GM10847 (cell line): ENCODE measurements around the gene COQ8A.

ENCODE experiments used
- POLR2A ChIP-seq: IDR thresholded peaks from 2 replicates; pipeline ENCODE4 v1.6.1; 2011; ENCODE audit not compliant: insufficient read length; ENCODE audit errors: extremely low read depth

The COQ8A gene

GRCh38 chr1:226912587-226913176, 27.4 kb upstream of the COQ8A start:
- no peak for TF ChIP-seq POLR2A

- no peak for TF ChIP-seq POLR2A
Observed at GRCh38 chr1:226915672-226915995, 24.5 kb upstream of the COQ8A start.

DNA sequence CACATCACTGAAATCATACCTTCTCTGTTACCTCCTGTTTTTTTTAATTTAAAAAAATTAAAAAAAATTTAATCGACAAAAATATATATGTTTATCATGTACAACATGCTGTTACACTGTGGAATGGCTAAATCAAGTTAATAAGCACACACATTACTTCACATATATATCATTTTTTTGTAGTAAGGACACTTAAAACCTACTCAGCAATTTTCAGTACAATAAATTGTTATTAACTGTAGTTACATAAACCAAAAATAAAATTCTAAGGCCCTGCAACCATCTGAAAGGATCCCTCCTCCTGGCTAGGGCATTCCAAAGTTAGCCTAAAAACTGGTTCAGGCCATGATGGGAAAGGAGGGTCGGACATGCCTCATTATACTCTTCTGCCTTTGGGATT, 23.6 kb upstream of the COQ8A start:
- no peak for TF ChIP-seq POLR2A

DNA sequence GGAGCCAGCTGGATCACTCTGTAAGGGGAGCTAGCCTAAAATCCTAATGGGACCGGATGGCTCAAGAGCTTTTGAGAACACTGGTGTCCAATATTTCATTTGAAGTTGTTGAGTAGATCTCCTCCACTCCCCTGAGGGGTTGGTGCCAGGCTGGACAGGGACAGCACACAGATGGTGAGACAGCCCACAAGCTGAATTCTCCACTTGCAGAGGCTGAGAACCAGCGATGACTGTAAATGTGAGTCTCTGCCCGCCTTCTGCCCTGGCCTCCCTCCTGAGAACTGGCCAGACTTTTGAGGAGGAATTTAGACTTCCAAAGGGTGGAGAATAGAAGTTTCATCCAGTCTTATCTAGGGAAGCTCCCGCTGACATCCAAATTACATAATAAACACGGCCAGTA, 20.5 kb upstream of the COQ8A start:
- TF ChIP-seq POLR2A, result no peak

DNA sequence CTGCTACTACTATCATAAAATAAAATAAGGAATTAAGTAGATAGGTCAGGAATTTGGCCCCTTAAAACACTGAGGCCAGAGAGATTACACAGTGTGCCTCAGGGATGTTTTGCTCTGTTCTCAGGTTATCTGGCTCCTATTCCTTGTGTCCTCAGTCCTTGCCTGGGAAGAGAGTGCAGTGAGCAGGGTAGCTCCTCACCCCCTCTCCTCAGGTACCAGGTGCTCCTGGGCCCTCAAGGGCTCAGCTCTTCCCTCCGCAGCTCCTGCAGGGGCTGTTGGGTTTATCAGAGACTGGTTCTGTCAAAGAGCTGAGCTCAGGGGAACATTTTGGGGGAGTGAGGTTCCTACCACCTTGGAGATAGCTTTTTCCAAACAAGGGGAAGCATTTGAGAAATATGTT, 20.1 kb upstream of the COQ8A start:
- no peak for TF ChIP-seq POLR2A

DNA sequence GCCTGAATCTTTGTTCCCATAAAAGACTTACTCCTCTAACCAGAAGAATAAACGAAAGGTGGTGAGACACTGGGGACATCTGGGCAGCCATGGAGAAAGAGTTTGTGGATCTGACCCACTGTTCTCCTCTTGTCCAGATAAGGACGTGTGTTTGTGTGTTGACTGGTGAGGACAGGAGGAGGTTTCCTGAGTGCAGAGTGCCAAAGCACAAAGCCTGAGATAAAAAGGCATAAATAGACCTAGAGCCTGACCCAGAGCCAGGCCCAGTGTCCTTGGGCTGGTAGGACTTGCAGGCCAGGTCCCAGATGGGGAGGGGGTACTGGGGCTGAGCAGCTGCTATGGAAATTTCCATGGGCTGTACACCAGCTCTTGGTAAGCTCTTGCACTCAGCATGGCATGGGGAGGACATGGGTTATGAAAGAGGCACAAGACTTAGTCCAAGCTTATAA, 19.6 kb upstream of the COQ8A start:
- no peak for TF ChIP-seq POLR2A

GRCh38 chr1:226921504-226921903, 18.6 kb upstream of the COQ8A start:
- TF ChIP-seq POLR2A, result no peak

GRCh38 chr1:226934483-226935237, 5.4 kb upstream of the COQ8A start:
- TF ChIP-seq POLR2A, result no peak

DNA sequence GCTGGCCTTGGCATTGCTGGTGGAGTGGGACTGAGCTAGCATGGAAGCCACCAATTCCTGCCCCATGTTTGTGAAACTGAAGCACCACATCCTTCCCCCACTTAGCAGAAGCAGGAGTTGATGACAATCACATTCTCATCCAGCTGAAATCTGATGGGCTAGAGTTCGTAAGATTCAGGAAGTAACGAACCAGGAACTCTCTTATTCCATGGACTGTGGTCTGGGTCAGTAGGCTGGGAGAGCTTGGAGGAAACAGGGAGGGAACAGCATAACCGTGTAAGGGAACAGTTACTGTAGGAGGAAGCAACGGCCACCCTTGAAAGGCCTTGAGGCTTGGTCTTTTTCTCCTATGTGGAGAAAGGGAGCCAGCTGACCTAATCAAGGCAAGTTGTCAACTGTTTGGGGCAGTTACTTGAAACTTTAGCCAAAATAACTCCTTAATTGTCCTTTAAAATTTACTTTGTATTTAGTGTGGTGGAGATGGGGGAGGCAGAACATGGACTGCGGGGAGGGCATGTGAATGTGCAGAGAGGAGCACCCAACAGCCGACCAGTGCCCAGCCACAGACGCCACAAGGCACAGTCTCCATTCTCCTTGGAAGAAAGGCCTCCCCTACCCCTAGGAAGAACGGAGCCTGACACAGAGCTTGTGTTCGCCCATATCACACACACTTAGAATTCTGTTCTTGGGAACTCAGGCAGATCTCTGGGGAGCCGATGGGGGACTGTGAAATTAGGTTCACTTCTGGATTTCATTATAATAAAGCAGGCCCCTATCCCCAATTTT, 2.0 kb upstream of the COQ8A start:
- TF ChIP-seq POLR2A, result no peak

DNA sequence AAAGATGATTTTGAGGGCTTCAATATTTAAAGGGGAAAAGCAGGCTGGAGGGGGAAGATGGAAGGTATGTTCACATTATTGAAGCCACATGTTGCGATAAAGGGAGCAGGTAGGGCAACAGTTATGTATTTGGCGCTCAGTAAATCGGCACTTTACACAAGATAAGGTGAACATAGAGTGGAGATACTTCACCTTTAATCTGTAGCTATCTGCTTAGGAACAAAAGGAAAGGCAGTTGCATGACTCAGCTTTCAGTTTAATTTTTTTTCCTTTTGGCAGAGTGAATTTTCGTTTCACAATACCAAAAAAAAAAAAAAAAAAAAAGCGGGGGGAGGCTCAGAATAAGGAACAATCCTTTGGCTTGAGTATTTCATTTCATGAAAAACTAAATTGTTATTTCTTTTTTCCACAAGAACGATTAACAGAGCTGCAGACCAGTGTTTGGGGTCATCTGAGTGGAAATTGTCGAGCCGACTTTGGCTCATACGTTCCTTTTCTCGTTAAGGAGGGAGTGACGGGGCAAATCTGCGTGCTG, 1.1 kb upstream of the COQ8A start:
- TF ChIP-seq POLR2A, result no peak

DNA sequence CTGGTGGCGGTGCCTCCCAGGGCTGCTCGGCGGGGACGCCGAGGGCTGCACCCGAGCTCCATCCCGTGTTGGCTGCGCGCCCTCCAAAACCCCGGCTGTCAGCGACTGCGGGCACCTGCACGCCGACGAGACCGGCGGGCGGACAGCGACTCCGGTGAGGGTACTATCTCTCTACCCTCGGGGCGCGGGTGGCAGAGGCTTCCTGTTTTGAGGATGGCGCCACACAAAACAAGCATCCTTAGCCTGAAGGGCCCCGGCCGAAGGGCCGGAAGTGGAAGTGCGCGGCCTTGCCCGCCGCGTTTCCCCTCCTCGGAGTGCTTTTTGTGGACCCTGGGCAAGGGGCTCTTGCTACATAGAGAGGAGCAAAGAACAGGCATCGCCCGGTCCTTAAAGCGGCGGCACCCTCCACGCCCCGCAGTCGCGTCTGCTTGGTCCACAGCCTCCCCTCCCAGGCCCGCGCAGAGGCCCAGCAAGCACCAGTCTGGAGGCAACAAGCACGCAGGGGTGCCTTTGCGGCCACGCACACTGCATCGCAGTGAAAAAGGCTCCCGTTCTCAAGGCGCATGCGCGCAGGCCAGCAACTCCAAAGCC, 561 bp upstream of the COQ8A start:
- TF ChIP-seq POLR2A, result peak; percentile 84

GRCh38 chr1:226940806-226941067, 643 bp downstream of the COQ8A start:
- no peak for TF ChIP-seq POLR2A

- TF ChIP-seq POLR2A, result no peak
Observed at GRCh38 chr1:226942392-226942791, 2.3 kb downstream of the COQ8A start.

DNA sequence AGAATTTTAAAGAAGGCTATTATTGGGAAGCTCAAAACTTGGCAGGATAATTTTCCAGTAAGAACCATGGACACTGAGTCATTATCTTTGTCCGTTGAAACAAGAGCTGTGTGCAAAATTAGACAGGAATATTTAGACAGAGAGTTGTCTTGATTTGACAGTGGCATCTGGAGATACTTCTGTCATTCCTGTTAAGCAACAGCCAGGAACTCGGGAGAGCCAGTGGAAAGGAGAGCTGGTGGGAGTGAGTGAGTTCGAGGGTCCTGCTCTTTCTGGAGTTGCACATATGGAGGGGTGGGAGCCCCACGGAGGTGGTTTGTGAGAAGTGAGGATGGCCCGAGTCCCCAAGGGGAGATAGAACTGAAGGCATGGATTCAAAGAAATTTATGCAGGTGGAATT, 3.1 kb downstream of the COQ8A start:
- no peak for TF ChIP-seq POLR2A

GRCh38 chr1:226943927-226944326, 3.8 kb downstream of the COQ8A start:
- TF ChIP-seq POLR2A, result no peak
